PFSK-1 (cell line): Measurements from ENCODE around the gene OR6B3.

Source experiments
- POLR2AphosphoS5 ChIP-seq: IDR thresholded peaks from 2 replicates; pipeline ENCODE4 v1.6.1; 2012; ENCODE audit warnings: low read depth, mild to moderate bottlenecking, control low read depth, low read length, moderate library complexity
- TAF1 ChIP-seq: IDR thresholded peaks from 2 replicates; pipeline ENCODE4 v1.6.1; 2012; ENCODE audit warnings: low read length, control low read depth, borderline replicate concordance; ENCODE audit not compliant: insufficient read depth

GRCh38 chr2:240045098-240045497 lies 8.2 kb downstream of the OR6B3 start:
- TF ChIP-seq TAF1 (no peak), POLR2AphosphoS5 (no peak)
